HG02642 (cell line): ENCODE data around the gene UBE4A.

Experiments used
- ATAC-seq: cut with Tn5 transposase; IDR thresholded peaks from one replicate; pipeline ENCODE4 v1.9.1; 2021; ENCODE audit warnings: mild to moderate bottlenecking; ENCODE audit not compliant: unreplicated experiment, poor library complexity

UBE4A gene

GRCh38 chr11:118341815-118342489, 17.4 kb upstream of the UBE4A start:
- no peak for ATAC-seq

GRCh38 chr11:118342503-118343161, 16.8 kb upstream of the UBE4A start, which contains the start of gene CD3D:
Gene CD3D (minus strand): TSS chr11:118342705. CDS start chr11:118342607, 98 bp downstream.
- no peak for ATAC-seq

- ATAC-seq: no peak
These were observed 16.2 kb upstream of the UBE4A start for GRCh38 chr11:118343248-118343647.

DNA sequence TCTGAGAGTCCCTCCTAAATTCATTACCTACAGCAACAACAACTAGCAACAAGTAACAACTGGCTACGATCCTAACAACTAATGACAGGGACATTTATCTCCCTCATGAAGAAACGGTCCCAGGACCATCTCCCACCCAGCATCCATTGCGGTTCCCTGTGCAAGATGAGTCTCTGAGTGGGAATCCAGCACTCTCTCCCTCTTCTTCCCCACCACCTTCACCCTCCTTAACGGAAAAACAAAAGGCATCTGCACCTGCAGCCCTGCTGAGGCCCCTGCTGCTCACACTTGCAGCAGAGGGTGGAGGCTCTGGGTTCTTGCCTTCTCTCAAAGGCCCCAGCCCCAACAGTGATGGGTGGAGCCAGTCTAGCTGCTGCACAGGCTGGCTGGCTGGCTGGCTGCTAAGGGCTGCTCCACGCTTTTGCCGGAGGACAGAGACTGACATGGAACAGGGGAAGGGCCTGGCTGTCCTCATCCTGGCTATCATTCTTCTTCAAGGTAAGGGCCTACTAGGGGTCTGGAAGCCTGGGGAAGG, 15.4 kb upstream of the UBE4A start, which contains the start of gene CD3G:
CD3G (plus strand) TSS at position 364 of the 535 bp plus-strand sequence; CDS start at position 444, 80 bp downstream.
- no peak for ATAC-seq

- ATAC-seq: no peak
These were observed 9.9 kb upstream of the UBE4A start for GRCh38 chr11:118349475-118349874.

- ATAC-seq: no peak
These were observed 6.2 kb upstream of the UBE4A start for GRCh38 chr11:118353084-118353710.

DNA sequence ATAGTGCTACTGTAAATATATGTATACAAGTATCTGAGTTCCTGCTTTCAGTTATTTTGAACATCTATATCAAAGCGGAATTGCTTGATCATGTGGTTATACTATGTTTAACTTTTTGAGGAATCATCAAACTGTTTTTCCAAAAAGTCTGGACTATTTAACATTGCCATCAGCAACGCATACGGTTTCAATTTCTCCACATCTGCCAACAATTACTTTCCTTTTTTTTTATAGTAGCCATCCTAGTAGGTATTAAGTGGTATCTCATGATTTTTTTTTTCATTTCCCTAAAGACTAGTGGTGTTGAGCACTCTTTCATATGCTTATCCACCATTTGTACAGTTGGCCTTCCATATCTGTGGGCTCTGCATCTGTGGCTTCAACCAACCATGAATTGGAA, 1.3 kb upstream of the UBE4A start:
- no peak for ATAC-seq

GRCh38 chr11:118364956-118365615, 5.7 kb downstream of the UBE4A start:
- no peak for ATAC-seq

DNA sequence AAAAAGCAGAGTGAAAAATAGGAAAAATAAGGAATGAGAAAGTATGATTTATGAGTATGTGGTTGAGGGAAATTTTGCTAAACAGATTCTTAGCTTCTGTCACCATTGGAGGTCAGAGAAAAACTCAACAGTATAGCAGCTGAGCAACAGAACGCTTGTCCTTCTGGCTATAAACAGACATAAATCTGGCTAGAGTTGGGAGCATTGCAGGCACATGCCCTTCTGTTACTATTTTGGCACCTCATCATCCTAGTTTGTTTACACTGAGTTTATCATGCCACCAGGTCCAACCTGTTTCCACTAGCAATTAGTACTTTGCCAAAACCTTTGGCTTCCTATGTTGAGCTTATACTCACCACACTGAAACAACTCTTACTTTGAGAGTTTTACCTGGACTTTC, 6.9 kb downstream of the UBE4A start:
- no peak for ATAC-seq

- ATAC-seq: no peak
These were observed 11.4 kb downstream of the UBE4A start for GRCh38 chr11:118370774-118371173.

DNA sequence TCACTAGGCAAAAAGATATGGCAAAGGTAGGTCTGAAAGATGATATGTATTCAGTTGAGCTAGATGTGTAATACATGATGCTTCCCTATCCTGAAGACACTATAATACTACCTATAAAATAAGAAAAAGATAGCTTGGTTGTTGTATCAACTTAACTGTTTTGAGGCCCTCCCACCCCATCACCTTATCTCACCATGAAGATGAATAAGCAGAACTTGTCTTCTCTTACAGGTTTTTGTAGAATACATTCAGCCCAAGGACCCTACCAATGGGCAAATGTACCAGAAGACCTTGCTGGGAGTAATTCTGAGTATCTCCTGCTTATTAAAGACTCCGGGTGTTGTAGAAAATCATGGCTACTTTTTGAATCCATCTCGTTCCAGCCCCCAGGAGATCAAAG, 13.9 kb downstream of the UBE4A start:
- ATAC-seq: no peak

- ATAC-seq: no peak
These were observed 14.5 kb downstream of the UBE4A start for GRCh38 chr11:118373871-118374270.

DNA sequence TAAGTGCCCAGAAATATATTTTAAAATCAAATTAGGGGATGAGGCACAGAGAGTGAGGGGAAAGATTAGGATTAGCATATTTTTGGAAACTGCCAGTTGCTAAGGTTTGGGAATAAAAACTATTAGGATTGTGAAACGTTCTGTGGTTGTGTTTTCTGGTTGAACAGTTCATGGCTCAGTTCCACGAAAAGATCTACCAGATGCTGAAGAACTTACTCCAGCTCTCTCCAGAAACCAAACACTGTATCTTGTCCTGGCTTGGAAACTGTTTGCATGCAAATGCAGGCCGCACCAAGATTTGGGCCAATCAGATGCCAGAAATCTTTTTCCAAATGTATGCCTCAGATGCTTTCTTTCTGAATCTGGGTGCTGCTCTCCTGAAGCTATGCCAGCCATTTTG, 15.3 kb downstream of the UBE4A start:
- ATAC-seq: no peak

GRCh38 chr11:118375978-118376377, 16.6 kb downstream of the UBE4A start:
- ATAC-seq: no peak

DNA sequence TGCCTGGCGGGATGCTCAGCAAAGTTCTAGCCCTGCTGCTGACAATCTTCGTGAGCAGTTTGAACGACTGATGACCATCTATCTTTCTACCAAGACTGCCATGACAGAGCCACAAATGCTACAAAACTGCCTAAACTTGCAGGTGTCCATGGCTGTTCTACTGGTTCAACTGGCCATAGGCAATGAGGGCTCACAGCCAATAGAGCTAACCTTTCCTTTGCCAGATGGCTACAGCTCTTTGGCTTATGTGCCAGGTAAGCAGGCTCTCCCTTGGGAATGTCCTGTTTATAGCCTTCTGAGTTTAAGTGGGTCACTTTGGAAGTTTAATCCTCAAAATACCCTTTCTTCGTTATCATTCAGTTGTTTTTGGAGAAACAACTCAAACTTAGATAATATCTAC, 20.1 kb downstream of the UBE4A start:
- ATAC-seq: no peak

DNA sequence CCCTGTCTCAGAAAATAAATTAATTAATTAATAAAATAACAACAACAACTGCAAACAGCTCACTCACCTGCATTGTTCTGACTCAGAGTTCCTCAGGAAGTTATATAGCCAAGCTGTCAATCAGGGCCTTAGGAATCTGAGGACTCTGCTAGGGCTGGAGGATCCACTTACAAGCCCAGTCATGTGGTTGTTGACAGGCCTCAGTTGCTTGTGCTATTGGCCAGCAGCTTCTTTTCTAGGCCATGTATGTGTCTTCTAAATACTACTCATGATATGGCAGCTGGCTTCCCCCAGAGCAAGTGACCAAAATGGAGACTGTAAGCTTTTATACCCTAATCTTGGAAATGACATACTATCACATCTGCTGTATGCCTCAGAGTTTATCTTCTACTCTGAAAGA, 21.2 kb downstream of the UBE4A start:
- ATAC-seq: no peak

DNA sequence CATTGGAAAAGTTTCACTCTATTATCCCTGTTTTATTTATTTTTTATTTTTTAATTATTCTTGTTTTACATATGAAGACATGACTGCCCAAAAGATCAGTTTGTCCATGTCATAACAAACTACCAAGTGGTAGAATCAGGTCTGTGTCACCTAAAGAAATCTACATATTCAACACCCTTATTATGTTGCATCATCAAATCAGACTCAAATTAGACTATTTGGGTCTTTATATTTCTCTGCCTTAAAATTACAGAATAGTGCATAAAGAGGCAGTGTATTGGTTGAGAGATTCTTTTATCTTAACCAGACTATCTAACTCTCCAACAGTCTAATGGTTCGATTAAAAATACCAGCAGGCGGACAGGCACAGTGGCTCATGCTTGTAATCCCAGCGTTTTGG, 23.6 kb downstream of the UBE4A start:
- ATAC-seq: no peak

DNA sequence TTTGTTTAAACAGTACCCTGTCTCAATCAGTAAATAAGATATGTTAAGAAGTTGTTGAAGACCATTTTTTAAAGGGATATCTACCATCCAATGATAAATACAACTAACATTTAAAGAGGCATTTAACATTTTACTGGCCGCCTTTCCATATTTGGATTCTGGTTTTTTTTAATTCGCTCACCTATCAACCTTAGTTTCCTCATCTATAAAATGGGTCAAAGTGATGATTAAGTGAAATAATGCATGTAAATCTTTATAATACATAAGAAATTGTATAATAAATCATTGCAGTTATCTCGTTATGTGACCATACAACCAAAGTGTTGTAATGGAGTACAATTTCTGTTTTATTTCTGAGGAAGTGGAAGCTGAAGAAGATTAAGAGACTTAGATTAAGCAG, 24.3 kb downstream of the UBE4A start:
- no peak for ATAC-seq

GRCh38 chr11:118396097-118396501, 36.7 kb downstream of the UBE4A start:
- ATAC-seq: no peak

GRCh38 chr11:118397448-118397847, 38.0 kb downstream of the UBE4A start:
- ATAC-seq: no peak
